Measurements from ENCODE around the gene AXIN1.
"Not testable (repeated sequence)": the region's sequence is repeated elsewhere in the genome, so short reads cannot be mapped to it uniquely, and the experiment has no call there.

The AXIN1 gene

DNA sequence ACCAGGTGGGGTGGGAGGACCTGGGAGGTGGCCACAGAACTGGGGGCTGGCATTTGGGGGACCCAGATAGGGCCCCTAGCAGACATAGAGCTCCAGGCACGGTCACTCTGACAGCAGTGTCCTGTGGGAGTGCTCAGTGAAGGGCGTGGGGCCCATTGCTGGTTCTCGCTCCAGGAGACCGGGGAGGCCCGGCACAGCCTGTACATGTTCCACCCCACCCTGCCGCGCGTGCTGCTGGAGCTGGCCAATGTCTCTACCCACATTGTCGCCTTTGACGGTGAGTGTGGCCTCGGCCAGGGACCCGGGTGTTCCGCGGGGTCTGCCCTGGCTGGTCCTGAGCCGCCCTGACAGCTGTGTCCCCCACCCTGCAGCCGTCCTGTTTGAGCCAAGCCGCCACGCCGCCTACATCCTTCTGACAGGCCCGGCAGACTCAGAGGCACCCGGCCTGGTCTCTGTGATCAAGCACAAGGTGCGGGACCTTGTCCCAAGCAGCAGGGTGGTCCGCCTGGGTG is 88.0 kb downstream of the AXIN1 start:
- DNase-seq: no peak

DNA sequence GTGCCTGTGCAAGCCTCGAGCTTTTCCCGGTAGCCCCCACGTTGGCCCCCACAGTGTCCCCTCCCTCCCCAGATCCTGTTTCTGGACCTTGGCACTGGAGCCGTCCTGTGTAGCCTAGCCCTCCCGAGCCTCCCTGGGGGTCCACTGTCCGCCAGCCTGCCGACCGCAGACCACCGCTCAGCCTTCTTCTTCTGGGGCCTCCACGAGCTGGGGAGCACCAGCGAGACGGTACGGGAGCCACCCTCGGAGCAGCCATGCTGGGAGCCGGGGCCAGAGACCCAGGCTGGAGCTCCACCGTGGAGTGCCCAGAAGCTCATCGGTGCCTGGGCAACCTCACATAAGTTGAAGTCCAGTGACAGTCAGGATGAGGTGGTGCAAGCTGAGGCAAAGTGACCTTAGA is 88.6 kb downstream of the AXIN1 start:
- no peak for DNase-seq

DNA sequence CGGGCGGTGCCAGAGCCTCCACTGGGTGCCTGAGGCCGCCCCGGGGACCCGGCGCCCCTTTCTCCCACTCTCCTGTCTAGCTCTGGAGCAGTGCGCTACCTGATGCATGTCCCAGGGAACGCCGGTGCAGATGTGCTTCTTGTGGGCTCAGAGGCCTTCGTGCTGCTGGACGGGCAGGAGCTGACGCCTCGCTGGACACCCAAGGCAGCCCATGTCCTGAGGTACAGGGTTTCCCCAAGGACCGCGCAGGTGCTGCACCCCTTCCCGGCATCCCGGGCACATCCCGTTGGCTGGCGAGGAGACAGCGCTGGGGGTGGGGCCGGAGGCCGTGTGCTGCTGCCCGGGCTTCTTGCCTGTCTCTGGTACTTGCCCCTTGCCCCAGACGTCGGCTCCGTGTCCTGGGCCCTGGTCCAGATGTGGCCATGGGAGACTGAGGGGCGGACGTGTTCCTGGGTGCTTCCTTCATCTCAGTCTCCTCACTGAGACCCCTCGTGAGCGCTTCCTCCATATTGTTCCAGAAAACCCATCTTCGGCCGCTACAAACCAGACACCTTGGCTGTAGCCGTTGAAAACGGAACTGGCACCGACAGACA is 89.2 kb downstream of the AXIN1 start:
- no peak for DNase-seq

DNA sequence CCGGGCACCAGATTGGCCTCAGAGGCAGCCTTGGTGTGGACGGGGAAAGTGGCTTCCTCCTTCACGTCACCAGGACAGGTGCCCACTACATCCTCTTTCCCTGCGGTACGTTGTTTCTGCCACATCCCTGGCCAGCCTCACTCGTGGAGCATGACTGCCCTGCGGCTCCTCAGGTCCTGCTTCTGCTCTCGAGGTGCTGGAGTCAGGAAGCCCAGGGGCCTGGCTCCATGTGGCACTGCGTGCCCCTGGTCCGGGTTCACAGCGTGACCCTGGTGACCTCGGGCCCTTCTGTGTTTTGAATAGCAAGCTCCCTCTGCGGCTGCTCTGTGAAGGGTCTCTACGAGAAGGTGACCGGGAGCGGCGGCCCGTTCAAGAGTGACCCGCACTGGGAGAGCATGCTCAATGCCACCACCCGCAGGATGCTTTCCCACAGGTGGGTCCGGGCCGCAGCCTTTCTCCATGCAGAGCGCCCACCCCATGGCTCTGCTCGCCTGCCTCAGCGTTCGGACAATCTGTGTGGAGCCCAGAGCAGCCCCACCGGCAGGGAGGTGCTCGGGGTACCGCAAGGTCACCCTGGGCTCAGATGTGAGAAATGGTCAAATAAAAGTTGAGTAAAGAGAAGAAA is 90.3 kb downstream of the AXIN1 start:
- no peak for DNase-seq

DNA sequence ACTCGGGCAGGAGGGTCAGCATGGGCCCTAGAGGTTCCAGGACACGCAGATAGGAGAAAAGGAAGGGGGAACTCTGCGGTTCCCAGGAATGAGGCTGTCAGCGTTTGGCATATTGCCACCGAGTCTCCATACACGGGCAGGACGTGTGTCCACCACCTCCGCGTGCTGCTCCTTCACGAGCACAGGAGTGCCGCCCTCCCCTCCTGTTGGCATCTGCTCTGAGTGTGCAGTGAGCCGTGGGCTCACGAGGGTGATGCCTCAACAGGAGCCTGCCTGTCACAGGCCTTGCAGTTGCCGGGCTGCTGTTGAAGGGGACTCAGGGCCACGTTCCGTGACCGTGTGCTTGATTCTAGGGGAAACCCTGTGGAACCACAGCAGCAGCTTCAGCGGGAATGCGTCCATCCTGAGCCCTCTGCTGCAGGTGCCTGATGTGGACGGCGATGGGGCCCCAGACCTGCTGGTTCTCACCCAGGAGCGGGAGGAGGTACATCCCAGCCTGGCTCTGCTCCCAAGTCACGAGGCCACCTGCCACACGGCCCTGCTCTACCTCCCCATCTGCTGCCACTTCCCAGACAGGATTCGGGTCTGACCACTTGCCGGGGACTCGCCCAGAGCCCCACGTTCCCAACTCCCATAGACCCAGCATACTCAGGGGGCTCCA is 91.4 kb downstream of the AXIN1 start:
- no peak for DNase-seq

DNA sequence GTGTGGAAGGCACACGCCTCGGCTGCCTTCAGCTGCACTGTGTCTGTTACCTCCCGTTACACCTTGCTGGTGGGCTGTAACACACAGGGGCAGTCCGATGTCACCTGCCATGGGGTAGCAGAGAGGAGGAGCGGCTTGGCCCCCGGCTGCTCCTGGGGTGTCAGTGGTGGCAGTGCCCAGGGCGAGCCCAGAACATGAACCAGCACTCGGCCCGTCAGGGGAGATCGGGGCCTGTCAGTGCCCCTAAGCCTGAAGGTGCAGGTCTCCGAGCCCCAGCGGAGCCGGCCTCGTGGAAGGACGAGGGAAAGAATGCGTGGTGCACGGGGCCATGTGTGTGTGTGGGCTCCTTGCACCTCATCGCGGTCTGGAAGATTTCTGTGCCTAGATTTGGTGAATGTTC is 92.2 kb downstream of the AXIN1 start:
- DNase-seq: no peak

DNA sequence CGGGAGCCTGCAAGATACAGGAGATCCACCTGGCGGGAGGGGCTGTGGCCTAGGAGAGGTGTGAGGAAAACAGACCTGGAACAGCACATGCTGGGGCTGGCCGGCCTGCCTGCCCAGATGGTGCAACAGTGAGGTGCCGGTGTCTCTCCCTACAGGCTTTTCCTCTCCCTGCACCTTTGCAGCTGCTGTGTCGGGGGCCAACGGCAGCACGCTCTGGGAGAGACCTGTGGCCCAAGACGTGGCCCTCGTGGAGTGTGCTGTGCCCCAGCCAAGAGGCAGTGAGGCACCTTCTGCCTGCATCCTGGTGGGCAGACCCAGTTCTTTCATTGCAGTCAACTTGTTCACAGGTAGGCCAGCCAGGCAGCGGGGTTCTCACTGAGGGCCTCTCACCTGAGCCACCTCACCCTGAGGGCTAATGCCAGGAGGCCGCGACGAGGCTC is 92.7 kb downstream of the AXIN1 start:
- no peak for DNase-seq

DNA sequence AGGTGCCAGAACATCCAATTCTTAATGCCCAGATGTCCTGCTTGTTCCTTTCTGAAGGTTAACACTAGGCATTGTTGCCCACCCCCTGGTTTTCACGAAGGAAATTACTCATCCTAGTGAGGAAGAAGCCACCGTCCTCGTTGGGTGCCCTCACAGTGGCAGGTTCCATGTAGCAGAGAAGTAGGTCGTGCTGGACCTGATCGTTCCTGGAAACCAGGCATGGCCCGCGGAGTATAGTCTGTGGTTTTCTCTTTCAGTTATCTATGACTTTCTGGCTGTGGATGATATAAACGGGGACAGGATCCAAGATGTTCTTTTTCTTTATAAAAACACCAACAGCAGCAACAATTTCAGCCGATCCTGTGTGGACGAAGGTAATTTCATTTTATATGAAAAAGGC is 93.3 kb downstream of the AXIN1 start:
- no peak for DNase-seq

DNA sequence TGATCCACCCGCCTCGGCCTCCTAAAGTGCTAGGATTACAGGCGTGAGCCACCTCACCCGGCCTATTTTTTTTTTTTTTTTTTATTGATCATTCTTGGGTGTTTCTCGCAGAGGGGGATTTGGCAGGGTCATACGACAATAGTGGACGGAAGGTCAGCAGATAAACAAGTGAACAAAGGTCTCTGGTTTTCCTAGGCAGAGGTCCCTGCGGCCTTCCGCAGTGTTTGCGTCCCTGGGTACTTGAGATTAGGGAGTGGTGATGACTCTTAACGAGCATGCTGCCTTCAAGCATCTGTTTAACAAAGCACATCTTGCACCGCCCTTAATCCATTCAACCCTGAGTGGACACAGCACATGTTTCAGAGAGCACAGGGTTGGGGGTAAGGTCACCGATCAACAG is 94.4 kb downstream of the AXIN1 start:
- not testable (repeated sequence) for DNase-seq

DNA sequence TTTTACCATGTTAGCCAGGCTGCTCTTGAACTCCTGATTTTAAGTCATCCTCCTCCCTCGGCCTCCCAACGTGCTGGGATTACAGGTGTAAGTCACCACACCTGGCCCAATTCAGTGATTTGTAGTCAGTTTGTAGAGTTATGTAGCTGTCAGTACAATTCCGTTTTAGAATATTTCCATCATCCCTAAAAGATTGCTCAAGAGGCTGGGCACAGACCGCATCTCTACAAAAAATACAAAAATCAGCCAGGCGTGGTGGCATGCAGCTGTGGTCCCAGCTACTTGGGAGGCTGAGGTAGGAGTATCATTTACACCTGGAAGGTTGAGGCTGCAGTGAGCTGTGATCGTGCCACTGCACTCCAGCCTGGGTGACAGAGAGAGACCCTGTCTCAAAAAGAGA is 97.3 kb downstream of the AXIN1 start:
- no peak for DNase-seq

DNA sequence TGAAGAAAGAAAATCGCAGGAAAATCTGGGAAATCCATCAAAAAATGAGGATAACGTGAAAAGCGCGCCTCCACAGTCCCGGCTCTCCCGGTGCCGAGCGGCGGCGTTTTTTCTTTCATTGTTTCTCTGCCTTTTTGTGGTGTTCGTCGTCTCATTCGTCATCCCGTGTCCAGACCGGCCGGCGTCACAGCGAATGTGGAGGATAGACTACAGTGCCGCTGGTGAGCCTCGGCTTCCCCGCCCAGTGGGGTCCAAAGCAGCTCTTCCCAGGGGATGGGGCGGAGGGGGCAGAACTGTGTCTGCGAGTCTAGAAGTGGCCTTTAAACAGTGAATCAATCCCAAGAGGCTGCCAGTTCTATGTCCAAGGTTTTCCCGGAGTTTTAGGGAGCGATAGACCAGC is 98.1 kb downstream of the AXIN1 start:
- DNase-seq: no peak

DNA sequence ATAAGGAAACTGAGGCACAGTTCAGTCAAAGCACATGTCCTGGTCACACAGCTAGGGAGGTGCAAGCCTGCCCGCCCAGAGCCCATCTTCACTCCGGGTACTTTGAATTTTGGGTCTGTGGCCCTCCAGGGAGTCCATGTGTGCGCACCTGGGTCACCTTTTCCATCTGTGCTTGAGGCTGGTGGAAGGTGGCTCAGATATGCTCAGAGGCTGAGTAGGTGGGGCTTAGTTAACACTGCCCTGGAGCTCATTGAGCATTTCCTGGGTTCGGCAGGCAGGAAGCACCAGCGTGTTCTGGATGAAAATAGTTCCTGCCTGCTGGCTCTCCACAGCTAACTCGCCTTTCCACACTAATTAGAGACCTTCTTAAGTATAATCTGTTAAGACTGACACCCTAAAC is 98.7 kb downstream of the AXIN1 start:
- DNase-seq: no peak

DNA sequence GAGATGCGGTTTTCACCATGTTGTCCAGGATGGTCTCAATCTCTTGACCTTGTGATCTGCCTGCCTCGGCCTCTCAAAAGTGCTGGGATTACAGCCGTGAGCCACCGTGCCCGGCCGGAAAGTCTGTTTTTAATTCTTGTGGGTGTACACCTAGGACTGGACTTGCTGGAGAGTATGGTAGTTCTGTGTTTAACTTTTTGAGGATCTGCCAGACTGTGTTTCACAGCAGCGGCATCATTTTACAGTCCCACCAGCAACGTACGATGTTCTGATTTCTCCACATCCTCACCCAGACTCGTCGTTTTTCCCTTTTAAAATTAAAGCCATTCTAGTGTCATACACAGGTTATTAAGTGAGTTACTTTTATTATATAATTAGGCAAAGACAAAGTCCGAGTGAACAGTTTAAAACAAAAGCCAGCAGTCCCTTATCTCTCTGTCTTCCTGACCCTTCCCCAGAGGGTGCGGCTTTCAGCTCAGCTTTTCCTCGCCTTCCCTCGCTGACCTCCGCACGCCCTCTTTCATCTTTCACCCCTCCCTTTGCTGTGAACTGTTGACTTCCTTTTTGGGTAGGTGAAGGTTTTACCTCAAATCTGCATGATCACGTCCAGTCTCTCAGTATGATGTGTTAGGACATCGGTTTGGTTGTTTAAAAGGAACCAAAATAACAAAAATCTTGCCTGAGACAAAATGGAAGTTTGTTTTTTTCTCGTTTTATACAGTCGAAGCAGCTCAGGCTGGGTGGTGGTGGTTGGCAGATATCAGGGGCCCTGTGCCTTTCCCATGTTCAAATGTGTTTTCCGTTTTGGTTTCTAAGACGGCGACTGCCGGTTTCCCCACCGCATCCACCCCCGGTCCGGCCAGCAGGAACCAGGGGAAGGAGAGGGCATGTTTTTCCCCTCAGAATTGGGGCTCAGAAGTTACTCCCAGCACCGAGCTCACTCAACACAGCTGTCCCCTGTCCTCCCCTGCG is 99.9 kb downstream of the AXIN1 start:
- DNase-seq: peak; percentile 8

DNA sequence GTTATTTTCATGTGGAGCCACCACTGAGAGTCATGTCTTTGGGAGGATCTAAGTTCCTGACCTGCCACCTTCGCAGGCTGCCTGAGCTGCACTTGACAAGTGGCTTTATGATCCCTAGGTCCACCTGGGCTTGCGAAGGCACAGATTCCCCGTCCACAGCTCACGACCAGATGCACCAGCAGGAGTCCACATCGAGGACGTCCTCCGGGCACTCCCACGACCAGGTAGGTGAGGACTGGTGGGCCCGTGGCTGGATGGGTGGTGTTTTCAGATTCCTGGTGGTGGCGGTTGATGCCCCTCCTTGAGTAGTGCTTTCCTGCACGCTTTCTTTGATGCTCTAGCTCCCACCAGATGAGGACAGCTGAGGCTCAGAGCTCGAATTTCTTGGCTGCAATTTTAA is 103.1 kb downstream of the AXIN1 start:
- DNase-seq: no peak

DNA sequence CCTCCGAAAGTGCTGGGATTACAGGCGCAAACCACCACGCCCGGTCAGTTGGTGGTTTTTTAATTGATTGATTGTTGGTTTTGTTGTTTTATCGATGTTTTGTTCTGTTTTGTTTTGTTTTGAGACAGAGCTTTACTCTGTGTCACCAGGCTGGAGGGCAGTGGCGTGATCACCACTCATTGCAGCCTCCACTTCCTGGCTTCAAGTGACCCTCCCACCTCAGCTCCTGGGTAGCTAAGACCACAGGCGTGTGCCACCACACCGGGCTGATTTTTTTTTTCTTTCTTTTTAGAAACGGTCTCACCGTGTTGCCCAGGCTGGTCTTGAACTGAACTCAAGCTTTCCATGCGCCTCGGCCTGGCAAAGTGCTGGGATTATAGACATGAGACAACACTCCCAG is 105.5 kb downstream of the AXIN1 start:
- DNase-seq: no peak

DNA sequence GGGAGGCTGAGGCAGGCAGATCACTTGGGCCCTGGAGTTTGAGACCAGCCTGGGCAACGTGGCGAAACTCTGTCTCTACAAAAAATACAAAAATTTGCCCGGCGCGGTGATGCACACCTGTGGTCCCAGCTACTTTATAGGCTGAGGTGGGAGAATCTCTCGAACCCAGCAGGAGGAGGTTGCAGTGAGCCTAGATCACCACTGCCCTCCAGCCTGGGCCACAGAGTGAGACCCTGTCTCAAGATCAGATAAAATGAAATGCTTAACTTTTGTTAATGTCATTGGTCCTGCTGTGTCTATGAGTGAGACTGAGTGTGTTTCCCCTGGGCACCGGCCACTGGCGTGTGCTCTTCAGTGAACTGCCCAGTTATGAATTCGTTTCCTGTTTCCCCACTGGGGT is 107.4 kb downstream of the AXIN1 start:
- DNase-seq: no peak

DNA sequence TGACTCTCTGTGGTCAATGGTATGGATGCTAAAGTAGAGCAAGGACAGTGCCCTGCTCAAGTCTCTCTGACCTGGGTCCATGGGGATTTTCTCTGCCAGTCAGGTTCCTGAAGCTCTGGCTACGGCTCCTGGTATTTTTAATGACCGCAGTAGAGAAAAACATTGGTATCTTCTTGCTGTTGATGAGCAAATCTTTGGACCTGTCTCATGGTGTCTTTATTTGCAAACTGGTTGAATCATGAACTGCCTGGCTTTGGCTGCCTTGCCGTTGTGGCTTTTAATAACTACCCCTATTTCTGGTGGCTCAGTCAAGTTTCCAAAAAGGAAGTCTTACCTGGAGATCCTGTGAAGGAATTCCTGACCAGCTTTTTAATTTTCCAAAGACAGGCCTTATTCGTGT is 109.2 kb downstream of the AXIN1 start:
- no peak for DNase-seq

DNA sequence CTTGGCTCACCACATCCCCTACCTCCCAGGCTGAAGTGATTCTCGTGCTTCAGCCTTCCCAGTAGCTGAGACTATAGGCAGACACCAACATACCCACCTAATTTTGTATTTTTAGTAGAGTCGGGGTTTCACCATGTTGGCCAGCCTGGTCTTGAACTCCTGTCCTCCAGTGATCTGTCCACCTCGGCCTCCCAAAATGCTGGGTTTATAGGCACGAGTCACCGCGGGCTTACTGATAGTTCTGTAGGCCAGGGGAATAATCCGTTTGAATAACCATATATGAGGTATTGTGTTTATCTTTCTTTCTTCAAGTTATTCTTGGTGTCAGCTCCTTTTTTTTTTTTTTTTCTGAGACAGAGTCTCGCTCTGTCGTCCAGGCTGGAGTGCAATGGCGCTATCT is 110.2 kb downstream of the AXIN1 start:
- no peak for DNase-seq

DNA sequence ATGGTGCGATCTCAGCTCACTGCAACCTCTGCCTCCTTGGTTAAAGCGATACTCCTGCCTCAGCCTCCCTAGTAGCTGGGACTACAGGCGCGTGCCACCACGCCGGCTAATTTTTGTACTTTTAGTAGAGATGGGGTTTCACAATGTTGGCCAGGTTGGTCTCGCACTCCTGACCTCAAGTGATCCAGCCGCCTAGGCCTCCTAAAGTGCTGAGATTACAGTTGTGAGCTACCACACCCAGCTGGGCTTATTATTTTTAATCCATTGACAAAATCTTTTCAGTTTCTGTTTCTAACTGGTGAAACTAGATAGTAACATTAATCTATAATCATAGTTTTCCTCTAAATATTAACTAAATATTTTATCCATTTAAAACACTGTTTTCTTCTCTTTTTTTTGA is 112.0 kb downstream of the AXIN1 start:
- DNase-seq: no peak

DNA sequence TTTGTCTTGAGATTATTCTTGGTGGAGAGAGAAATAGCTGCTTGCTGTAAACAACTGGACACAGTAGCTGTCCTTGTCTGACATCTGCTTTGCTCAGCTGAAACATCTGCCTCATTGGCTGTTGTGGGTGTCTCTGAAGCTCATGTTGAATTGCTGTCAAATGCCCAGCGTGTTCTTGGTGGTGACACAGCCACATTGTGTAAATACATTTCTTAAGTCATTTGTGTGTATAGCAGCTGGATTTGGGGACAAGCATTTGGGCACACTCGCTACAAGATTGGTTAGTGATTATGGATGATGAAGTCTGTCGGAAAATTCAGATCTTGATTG is 112.6 kb downstream of the AXIN1 start:
- no peak for DNase-seq

All from stimulated activated naive CD4-positive, alpha-beta T cell treated with Interleukin-2 at 50 U/mL for 16 hours (primary cell).